Suppressor macrophage (primary cell): ENCODE measurements around the gene HGFAC.

ENCODE experiments used
- DNase-seq, 4 experiments: peaks; one replicate each; pipeline ENCODE4 v3.0.0-alpha.2; 2020 to 2022

Gene HGFAC

GRCh38 chr4:3462790-3463415, 21.1 kb downstream of the HGFAC start, which contains the start of gene DOK7:
Gene DOK7 (plus strand): TSS chr4:3463306. CDS start chr4:3463376, 70 bp downstream.
- peak in 2 of 4 experiments; percentile 16 to 46 for DNase-seq

- DNase-seq: no peak
Observed at GRCh38 chr4:3463556-3464348, 22.0 kb downstream of the HGFAC start.

- DNase-seq: no peak
Observed at GRCh38 chr4:3464349-3464905, 22.7 kb downstream of the HGFAC start.

GRCh38 chr4:3464911-3465697, 23.3 kb downstream of the HGFAC start:
- DNase-seq: no peak

GRCh38 chr4:3465698-3466671, 24.2 kb downstream of the HGFAC start:
- no peak for DNase-seq

GRCh38 chr4:3466691-3467600, 25.2 kb downstream of the HGFAC start:
- no peak for DNase-seq

GRCh38 chr4:3467601-3468031, 25.8 kb downstream of the HGFAC start:
- DNase-seq: no peak

GRCh38 chr4:3468154-3468553, 26.4 kb downstream of the HGFAC start:
- no peak for DNase-seq

GRCh38 chr4:3468804-3469203, 27.0 kb downstream of the HGFAC start:
- no peak for DNase-seq

GRCh38 chr4:3469386-3470243, 27.8 kb downstream of the HGFAC start:
- no peak for DNase-seq

GRCh38 chr4:3470244-3471097, 28.7 kb downstream of the HGFAC start:
- DNase-seq: no peak

- DNase-seq: no peak
Observed at GRCh38 chr4:3471098-3471760, 29.5 kb downstream of the HGFAC start.

- no peak for DNase-seq
Observed at GRCh38 chr4:3471886-3472285, 30.1 kb downstream of the HGFAC start.

GRCh38 chr4:3472411-3473141, 30.8 kb downstream of the HGFAC start:
- no peak for DNase-seq

- no peak for DNase-seq
Observed at GRCh38 chr4:3473181-3473950, 31.6 kb downstream of the HGFAC start.

GRCh38 chr4:3473996-3474765, 32.4 kb downstream of the HGFAC start:
- DNase-seq: no peak
